Measurements from ENCODE around the gene SLC25A17. TPM values are rescaled to one million over a fixed set of nuclear protein-coding genes. Genes with fewer than 3 reads are reported as not detected.
"Not testable (repeated sequence)": the region's sequence is repeated elsewhere in the genome, so short reads cannot be mapped to it uniquely, and the experiment has no call there.

Gene SLC25A17
- total and polyA plus RNA-seq, 12 donors = 2.5 to 8.6 (median 4.0) TPM

DNA sequence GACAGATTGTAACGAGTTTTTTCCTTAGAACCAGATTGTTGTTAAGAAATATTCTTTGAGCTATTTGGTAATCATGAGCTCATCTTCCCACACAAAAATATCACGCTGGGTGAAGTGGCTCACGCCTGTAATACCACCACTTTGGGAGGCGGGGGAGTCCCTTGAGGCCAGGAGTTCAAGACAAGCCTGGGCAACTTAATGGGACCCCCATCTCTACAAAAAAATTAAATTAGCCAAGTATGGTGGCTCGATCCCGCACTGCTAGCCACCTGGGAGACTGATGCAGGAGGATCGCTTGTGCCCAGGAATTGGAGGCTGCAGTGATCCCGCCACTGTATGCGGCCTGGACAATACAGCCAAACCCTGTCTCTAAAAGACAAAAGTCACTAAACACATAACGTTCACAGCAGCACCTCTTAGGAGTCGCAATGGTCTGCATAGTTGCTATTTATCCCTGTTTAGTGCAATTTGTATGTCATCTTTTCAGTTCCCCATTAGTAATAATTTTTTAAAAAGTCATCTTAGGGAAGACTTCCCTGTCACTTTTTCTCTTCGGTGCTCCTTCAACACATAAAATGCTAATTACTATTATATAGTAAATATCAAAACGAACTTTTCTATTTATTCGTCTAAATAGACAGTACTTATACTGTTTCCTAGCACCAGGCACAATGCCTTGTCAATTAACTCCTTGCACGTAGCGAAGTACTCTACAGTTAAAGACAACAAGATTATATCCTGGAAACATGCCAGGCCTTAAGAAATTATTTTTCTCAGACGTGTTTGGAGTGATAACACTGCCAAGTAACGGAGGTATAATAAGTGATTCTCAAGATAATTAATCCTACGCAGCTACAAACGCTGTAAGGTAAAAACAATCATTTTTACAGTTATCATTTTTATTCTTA, 36.2 kb upstream of the SLC25A17 start:
- Histone ChIP-seq H3K9me3 (no peaks in the 10 kb centered on the region), H3K4me3 (peak overlapping the region; percentile 68 to 92 (median 84)), H3K36me3 (peaks cover 0 to 19% (median 0%) of the 10 kb centered on the region in 9 donors), H3K4me1 (peaks cover 13 to 68% (median 53%) of the 10 kb centered on the region in 9 donors), H3K27me3 (no peaks in the 10 kb centered on the region), H3K27ac (peak overlapping the region in 9 of 10 donors; percentile 92 to 98 (median 96))
- WGBS, 2 donors = 34 to 35% methylated on average over 20 of the region's 20 CpGs
- DNase-seq (no peak), ATAC-seq (no peak)
- intact Hi-C loops (cut with DNase I) = loop anchor here in 1 of 10 donors (5.0 kb wide), 1 partner anchor 38 kb away; the partner anchor contains the start of gene SLC25A17
- no peak for TF ChIP-seq CTCF (IDR thresholded peaks at IDR 0.05)

DNA sequence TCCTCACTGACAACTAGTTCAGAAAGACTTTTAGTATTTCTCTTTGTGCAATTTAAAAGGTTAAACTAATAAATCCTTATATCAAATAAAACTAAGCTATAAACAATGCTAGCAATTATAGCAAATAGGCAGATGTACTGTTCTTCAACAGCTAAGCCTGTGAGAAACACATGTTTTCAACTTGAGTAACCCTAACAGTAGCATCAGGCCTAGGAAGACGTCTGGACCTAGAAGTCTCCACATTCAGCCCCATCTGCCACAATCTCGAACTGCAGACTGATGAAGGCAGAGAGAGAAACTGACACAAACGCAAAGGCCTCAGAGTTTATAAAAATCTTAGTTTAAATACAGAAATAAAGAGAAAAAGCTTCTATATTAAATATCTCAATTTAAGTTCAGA, 34.8 kb upstream of the SLC25A17 start:
- Histone ChIP-seq H3K9me3 (no peaks in the 10 kb centered on the region), H3K27ac (peak overlapping the region in 1 of 10 donors; percentile 1), H3K4me1 (peaks cover 13 to 65% (median 53%) of the 10 kb centered on the region in 9 donors), H3K36me3 (peaks cover 0 to 31% (median 5%) of the 10 kb centered on the region in 9 donors), H3K27me3 (no peaks in the 10 kb centered on the region), H3K4me3 (no peak overlapping the region)
- intact Hi-C loops (cut with DNase I) = no loop called here
- 42 to 44% methylated on average over 3 of the region's 3 CpGs for WGBS, 2 donors
- DNase-seq = no peak
- ATAC-seq = no peak
- no peak for TF ChIP-seq CTCF (IDR thresholded peaks at IDR 0.05)

DNA sequence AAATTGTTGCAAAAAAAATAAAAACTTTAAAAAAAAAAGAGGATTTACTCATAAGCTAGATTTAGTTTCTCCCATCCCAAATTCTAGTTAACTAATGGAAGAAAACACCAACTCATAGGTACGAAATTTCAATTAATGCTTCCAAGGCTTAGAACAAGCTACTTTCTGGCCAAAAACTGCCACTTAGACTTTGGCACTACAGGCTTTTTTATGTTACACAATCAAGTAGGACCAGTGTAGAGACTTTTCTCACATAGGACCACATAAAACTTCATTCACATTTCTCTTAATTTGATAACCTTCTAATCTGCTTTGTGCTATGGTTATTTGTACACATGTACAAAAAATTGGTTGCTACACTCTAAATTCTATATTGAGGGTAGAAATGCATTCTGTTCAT, 34.2 kb upstream of the SLC25A17 start:
- DNase-seq = no peak

GRCh38 chr22:40845816-40846215, 26.7 kb upstream of the SLC25A17 start:
- intact Hi-C loops (cut with DNase I); DNase-seq; H3K27me3 ChIP-seq; ATAC-seq; H3K27ac ChIP-seq; H3K9me3 ChIP-seq; H3K4me3 ChIP-seq; H3K4me1 ChIP-seq: not testable (repeated sequence)
- WGBS, 2 donors = 93 to 96% methylated on average over 11 of the region's 11 CpGs
- peaks cover 0 to 100% (median 75%) of the 10 kb centered on the region in 9 donors for H3K36me3 ChIP-seq

More for the DNA sequence above, 34.2 kb upstream of the SLC25A17 start:
- peaks cover 0 to 37% (median 12%) of the 10 kb centered on the region in 9 donors for H3K36me3 ChIP-seq
- intact Hi-C loops (cut with DNase I) = no loop called here
- 56 to 86% methylated on average over 1 of the region's 1 CpG for WGBS, 2 donors
- no peak overlapping the region for H3K4me3 ChIP-seq
- ATAC-seq = no peak
- no peaks in the 10 kb centered on the region for H3K9me3 ChIP-seq
- H3K4me1 ChIP-seq = peaks cover 13 to 60% (median 49%) of the 10 kb centered on the region in 9 donors
- peak overlapping the region in 2 of 10 donors; percentile 1 to 27 for H3K27ac ChIP-seq
- no peak for TF ChIP-seq CTCF (IDR thresholded peaks at IDR 0.05)
- H3K27me3 ChIP-seq = no peaks in the 10 kb centered on the region
